GM21717 (cell line): ENCODE measurements around the gene FAM228A.
"Not testable (repeated sequence)": the region's sequence is repeated elsewhere in the genome, so short reads cannot be mapped to it uniquely, and the experiment has no call there.

Experiments
- ATAC-seq: cut with Tn5 transposase; IDR thresholded peaks from one replicate; pipeline ENCODE4 v1.9.1; 2021; ENCODE audit warnings: mild to moderate bottlenecking, moderate library complexity; ENCODE audit not compliant: unreplicated experiment

Gene FAM228A

DNA sequence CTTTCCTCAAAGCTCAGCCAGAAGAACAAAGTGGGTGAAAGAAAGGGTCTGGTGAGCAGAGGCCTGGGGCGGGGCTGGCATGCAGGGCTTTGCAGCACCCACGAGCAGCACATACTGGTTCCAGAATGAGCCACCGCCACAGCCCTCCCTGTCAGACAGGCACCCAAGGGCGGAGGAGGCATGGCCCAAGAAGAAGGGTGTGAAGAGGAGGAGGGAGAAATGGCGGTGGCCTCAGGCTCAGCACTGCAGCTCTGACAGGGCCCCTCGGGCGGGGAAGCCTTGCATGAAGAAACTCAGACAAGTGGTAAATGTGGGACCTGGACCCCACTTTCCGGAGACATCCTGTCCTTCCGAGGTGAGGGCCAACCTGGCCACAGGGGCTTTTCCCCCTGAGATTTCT is 15.7 kb downstream of the FAM228A start:
- no peak for ATAC-seq

DNA sequence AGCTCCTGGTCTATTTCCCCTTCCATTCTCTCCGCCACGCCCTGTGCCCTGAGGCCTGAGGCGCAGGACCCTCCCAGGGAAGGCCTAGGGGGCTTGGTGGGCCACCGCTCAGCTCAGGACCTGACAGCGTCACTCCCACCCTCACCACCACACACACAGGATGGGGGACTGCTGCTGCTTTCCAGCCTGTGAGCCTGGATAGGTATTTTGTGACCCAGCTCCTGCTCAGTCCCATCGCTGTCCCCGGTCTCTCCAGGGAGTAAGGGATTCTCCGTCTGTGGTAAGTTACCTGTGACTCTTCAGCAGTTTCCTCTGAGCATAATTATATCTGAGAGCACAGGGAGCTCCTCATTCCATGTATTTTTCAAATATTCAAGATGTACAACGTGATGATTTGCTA is 16.3 kb downstream of the FAM228A start:
- ATAC-seq = no peak

- no peak for ATAC-seq
Measured at GRCh38 chr2:24191848-24192247, 17.0 kb downstream of the FAM228A start.

- not testable (repeated sequence) for ATAC-seq
Measured at GRCh38 chr2:24197213-24197612, 22.4 kb downstream of the FAM228A start.

- ATAC-seq = no peak
Measured at GRCh38 chr2:24199968-24200590, 25.2 kb downstream of the FAM228A start.

GRCh38 chr2:24200799-24201198 is 25.9 kb downstream of the FAM228A start:
- no peak for ATAC-seq

DNA sequence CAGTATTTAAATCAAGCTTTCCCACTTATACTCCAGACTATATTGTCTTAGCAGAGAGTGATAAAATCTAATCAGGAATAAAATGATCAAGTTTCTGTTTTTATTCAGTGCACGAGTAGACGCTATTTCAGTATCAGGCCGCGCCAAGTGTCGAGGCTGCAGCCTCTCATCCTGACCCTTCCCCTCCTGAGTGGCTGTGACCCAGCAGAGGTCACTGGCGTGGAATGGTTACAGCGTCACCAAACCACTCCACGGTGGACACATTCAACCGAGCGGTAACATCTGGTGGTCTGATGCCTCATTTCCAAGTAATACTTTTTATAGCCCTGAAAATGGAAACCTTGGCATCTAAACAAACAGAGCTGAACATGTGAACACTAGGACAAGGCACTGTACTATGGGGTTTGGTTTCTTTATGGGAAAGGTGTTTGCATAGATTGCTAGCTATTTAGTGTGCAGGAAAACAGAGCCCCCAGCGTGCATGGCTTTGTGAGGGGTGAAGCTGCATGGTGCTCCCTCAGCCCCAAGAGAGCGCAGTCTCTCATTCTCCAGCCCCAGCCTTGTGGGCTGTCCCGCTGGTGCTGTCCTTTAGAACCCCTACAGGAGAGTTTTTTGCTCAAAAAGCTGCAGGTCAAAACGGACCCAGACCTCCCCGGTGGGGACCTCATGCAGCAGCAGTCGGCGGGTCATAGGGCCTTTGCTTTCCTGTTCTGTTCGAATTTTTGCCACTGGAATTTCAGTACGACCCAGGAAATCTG is 28.4 kb downstream of the FAM228A start:
- no peak for ATAC-seq

DNA sequence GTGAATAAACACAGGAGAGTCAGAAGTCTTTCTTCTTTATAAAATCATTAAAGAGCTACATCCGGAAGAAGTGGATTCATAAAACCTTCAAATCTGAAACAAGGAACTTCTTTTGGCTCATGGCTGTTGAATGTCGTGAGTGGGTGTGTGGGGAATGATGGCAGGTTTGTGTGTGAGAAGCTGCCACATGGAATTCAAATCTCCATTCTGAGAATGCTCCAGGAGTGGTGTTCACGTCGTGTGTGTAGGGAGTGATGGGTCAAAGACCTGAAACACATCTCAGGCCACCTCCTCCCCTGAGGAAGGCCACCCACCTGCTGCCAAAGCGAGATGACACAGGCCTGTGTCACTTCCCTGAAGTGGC is 28.9 kb downstream of the FAM228A start:
- no peak for ATAC-seq

- no peak for ATAC-seq
Measured at GRCh38 chr2:24204505-24204904, 29.7 kb downstream of the FAM228A start.

- ATAC-seq = no peak
Measured at GRCh38 chr2:24205131-24205530, 30.3 kb downstream of the FAM228A start.

DNA sequence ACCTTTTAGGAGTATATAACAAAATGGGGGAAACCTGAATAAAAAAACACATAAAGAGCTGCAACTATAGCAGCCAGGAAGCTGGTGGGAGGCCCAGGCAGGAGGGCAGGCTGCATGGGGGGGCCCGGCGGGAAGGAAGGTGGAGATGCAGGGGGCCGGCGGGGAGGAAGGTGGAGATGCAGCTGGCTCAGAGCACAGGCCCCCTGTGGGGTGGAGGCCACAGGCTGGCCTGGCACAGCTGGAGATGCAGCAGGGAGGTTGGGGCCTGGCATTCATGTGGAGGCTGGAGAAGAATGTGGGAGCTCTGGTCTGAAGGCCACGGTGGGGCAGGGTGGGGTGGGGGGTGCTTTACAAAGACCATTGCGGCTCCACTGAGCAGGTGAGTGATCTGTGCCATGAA is 31.4 kb downstream of the FAM228A start:
- ATAC-seq = no peak

- no peak for ATAC-seq
Measured at GRCh38 chr2:24206714-24207113, 31.9 kb downstream of the FAM228A start.

DNA sequence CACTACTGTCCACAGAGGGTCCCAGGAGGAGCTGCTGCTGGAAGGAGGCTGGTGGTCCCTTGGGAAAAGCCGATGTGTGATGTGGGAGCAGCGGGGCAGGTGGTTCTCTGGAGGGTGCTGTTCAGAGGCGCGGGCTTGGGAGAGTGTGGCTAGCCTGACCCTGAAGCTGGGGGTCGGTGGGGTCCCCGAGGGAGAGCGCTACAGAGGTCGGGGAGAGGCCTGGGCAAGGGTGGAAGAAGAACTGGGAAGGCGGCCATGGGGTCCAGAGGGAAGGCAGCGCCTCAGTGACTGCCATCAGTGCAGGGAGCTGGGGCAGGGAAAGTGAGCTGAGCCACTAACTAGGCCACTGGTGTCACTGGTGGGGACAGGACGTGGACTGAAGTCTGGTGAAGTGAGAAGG is 32.5 kb downstream of the FAM228A start:
- no peak for ATAC-seq

DNA sequence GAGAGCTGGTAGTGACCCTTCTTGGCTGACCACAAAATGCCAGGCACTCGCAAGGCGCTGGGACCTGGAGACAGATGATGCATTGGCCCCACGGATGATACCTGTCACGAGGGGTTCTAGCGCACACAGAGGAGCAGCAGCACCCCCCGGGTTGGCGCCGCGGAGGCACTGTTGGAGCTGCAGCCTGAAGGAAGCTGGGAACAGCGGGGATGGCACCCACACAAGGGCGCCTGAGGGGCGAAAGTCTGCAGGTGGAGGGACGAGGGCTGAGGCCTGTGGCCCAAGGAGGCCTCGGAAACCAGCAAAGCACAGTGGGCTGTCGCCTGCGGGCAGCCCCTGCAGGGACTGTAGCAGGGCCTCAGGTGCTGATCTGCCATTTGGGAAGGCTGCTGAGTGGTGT is 33.6 kb downstream of the FAM228A start:
- ATAC-seq = no peak

GRCh38 chr2:24209389-24210105 is 34.7 kb downstream of the FAM228A start:
- no peak for ATAC-seq

DNA sequence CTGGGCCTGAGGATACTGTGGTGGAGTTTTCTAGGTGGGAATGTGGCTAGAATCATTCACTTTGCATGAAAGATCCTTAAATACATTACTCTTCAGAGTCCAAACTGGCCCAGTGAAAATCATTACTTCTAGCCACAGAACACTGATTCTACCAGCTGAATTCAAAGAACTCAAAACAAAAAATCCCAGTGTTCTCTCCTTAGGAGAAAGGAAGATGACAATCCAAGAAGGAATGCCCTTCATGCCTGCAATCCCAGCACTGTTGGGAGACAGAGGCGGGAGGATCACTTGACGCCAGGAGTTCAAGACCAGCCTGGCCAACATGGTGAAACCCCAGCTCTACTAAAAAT is 35.2 kb downstream of the FAM228A start:
- no peak for ATAC-seq

GRCh38 chr2:24210723-24211122 is 35.9 kb downstream of the FAM228A start:
- no peak for ATAC-seq

GRCh38 chr2:24211408-24211807 is 36.6 kb downstream of the FAM228A start:
- ATAC-seq = no peak

GRCh38 chr2:24214880-24215279 is 40.0 kb downstream of the FAM228A start:
- ATAC-seq = peak; percentile 96

DNA sequence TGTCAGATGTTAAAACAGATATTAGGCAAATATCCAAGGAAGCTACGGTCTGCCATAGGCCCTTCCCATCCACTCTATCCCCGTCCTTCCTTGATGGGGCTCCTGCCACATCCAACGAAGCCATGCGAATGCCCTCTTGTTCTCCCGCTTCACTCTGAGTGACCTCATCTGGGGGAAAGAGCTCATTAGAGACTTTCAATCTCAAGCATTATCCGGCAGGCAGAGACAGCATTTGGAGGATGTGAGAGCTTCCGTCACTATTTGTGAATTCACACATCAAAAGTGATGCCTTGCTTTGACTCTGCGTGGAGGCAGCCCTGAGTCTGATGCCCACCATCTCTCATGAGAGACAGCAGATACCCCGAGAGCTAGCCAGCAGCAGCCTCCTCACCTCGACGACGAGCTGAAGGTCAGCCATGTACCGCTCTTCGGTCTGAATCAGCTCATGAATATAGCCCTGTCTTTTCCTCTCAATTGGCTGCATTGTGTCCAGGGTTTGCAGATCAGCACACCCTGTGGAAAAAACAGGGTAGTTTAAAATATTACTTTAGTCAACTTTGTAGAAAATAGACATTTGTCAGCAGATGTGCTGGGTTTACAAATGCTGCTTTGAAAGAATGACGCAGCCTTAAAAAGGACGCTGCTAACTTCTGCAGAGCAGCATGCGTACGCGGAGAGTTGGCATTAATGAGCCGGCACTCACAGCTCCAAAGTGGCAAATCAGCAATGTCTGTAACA is 45.9 kb downstream of the FAM228A start:
- ATAC-seq = no peak

DNA sequence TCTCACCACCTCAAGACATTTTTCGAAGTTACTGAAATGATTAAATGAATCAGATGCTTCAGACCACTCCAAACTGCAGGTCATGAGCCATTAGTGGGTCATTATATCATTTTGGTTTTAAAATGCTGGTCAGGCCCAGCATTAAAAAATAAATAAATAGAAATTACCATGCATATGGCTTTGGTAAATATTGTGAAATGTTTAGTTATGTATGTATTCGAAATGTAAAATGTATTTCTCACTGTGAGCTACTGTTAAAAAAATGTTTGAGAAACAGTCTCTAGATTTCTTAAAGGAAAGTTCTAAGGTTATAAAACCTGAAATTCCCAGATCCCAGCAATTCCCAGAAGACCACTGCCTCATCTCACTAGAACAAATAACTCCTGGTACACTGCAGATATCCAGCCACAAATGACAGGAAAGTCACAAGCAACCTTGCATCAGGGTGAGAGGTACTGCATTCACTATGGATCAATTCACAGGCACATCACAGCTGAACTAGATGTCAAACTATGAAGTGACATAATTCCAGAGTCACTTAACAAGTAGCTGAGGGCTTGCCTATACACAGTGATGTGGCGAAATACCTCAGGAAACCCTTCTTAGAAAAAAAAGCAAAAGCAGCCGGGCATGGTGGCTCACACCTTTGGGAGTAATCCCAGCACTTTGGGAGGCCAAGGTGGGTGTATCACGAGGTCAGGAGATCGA is 46.6 kb downstream of the FAM228A start:
- ATAC-seq = no peak
